AG09319 (cell line): ENCODE results near the gene VGLL3.
"Not testable (repeated sequence)": the region's sequence is repeated elsewhere in the genome, so short reads cannot be mapped to it uniquely, and the experiment has no call there.

Source experiments
- DNase-seq: peaks from one replicate; pipeline ENCODE4 v3.0.0-alpha.2; 2010; ENCODE audit warnings: low read depth; ENCODE audit errors: extremely low read depth
- CTCF ChIP-seq: IDR thresholded peaks from 2 replicates; pipeline ENCODE4 v1.5.1; 2011; ENCODE audit warnings: low read depth, mild to moderate bottlenecking, inconsistent platforms, low read length, moderate library complexity

VGLL3 gene

GRCh38 chr3:86990734-86991481 lies at the start of gene VGLL3:
VGLL3 (minus strand) TSS chr3:86991149; CDS start chr3:86990743, 406 bp downstream.
- TF ChIP-seq CTCF, result peak; percentile 39
- DNase-seq, result peak; percentile 78

GRCh38 chr3:87037652-87038051 lies 46.7 kb upstream of the VGLL3 start:
- DNase-seq, result no peak
- no peak for TF ChIP-seq CTCF

- no peak for DNase-seq
- TF ChIP-seq CTCF, result no peak
These were observed 45.7 kb upstream of the VGLL3 start for GRCh38 chr3:87036671-87037070.

- no peak for DNase-seq
- no peak for TF ChIP-seq CTCF
These were observed 44.4 kb upstream of the VGLL3 start for GRCh38 chr3:87035339-87035738.

- no peak for TF ChIP-seq CTCF
- no peak for DNase-seq
These were observed 42.3 kb upstream of the VGLL3 start for GRCh38 chr3:87033205-87033604.

- DNase-seq, result no peak
- no peak for TF ChIP-seq CTCF
These were observed 35.0 kb upstream of the VGLL3 start for GRCh38 chr3:87025661-87026645.

- DNase-seq, result not testable (repeated sequence)
These were observed 26.4 kb upstream of the VGLL3 start for GRCh38 chr3:87017370-87017769.
